ENCODE measurements around the gene ALCAM. TPM values are rescaled to one million over a fixed set of nuclear protein-coding genes. Genes with fewer than 3 reads are reported as not detected.

The ALCAM gene
- total and polyA plus RNA-seq, 2 donors (not counting 1 experiment from before 2014, with no cell fraction given), result 6.2 to 23.8 TPM

GRCh38 chr3:105561876-105562275 is 195.2 kb downstream of the ALCAM start:
- CTCF ChIA-PET, result no interaction called here
- no peak overlapping the region for H3K4me2 ChIP-seq (replicated peaks; ENCODE audit: low read depth, low read length, poor library complexity, severe bottlenecking)
- no peaks in the 10 kb centered on the region for H3K27me3 Mint-ChIP-seq
- H3K9ac ChIP-seq (ENCODE audit: low read length), result no peak overlapping the region
- H3K36me3 ChIP-seq (replicated peaks in 1 of 2; ENCODE audit: control extremely low read depth in 1 of 2, control insufficient read depth in 1 of 2, extremely low read depth in 1 of 2, insufficient read depth in 2 of 2, low read length in 1 of 2), result peaks cover 4% of the 10 kb centered on the region in 2 experiments
- intact Hi-C loops (cut with micrococcal nuclease), result no loop called here
- H4K20me1 ChIP-seq (ENCODE audit: control insufficient read depth, insufficient read depth, low read length, poor library complexity, severe bottlenecking), result no peaks in the 10 kb centered on the region
- no CpG with 5 or more reads among the region's 1 CpG for WGBS (ENCODE audit: insufficient coverage)
- H3K27me3 ChIP-seq (replicated peaks in 1 of 4; ENCODE audit: control extremely low read depth in 1 of 4, control insufficient read depth in 3 of 4, insufficient read depth in 4 of 4, low read length in 3 of 4), result no peaks in the 10 kb centered on the region
- no peaks in the 10 kb centered on the region for H3K4me1 Mint-ChIP-seq
- H3K9me3 Mint-ChIP-seq (ENCODE audit: insufficient read depth), result no peaks in the 10 kb centered on the region
- no peak overlapping the region for H3K27ac Mint-ChIP-seq
- H2AFZ ChIP-seq (ENCODE audit: insufficient read depth, low read depth, low read length, poor library complexity, severe bottlenecking), result no peak overlapping the region
- no peak for DNase-seq
- no peaks in the 10 kb centered on the region for H3K4me1 ChIP-seq (ENCODE audit: control insufficient read depth in 2 of 2, insufficient read depth in 2 of 2, low read length in 2 of 2)
- no peaks in the 10 kb centered on the region for H3K79me2 ChIP-seq (ENCODE audit: control insufficient read depth, insufficient read depth, low read length)
- TF ChIP-seq EZH2 (IDR thresholded peaks at IDR 0.05; ENCODE audit: borderline replicate concordance, insufficient read depth, low read depth, low read length, poor library complexity, severe bottlenecking), result no peak
- TF ChIP-seq, protein P1, sequence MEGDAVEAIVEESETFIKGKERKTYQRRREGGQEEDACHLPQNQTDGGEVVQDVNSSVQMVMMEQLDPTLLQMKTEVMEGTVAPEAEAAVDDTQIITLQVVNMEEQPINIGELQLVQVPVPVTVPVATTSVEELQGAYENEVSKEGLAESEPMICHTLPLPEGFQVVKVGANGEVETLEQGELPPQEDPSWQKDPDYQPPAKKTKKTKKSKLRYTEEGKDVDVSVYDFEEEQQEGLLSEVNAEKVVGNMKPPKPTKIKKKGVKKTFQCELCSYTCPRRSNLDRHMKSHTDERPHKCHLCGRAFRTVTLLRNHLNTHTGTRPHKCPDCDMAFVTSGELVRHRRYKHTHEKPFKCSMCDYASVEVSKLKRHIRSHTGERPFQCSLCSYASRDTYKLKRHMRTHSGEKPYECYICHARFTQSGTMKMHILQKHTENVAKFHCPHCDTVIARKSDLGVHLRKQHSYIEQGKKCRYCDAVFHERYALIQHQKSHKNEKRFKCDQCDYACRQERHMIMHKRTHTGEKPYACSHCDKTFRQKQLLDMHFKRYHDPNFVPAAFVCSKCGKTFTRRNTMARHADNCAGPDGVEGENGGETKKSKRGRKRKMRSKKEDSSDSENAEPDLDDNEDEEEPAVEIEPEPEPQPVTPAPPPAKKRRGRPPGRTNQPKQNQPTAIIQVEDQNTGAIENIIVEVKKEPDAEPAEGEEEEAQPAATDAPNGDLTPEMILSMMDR (IDR thresholded peaks at IDR 0.05), result no peak
- H3K27ac ChIP-seq (ENCODE audit: low read length in 2 of 2), result no peak overlapping the region
- POLR2A ChIA-PET, result no interaction called here
- no peak overlapping the region for H3K4me3 Mint-ChIP-seq
- H3K4me3 ChIP-seq (ENCODE audit: control extremely low read depth in 1 of 5, extremely low read depth in 1 of 5, insufficient read depth in 1 of 5, low read depth in 2 of 5, low read length in 4 of 5), result no peak overlapping the region
- ATAC-seq (ENCODE audit: low read depth), result no peak
- H3K9me3 ChIP-seq (ENCODE audit: control extremely low read depth in 1 of 3, control insufficient read depth in 2 of 3, insufficient read depth in 1 of 3, low read length in 2 of 3), result no peaks in the 10 kb centered on the region

GRCh38 chr3:105564546-105565288 is 198.0 kb downstream of the ALCAM start:
- POLR2A ChIA-PET, result no interaction called here
- Histone ChIP-seq H3K4me1 (ENCODE audit: control insufficient read depth in 2 of 2, insufficient read depth in 2 of 2, low read length in 2 of 2) (no peaks in the 10 kb centered on the region), H3K27me3 (replicated peaks in 1 of 4; ENCODE audit: control extremely low read depth in 1 of 4, control insufficient read depth in 3 of 4, insufficient read depth in 4 of 4, low read length in 3 of 4) (no peaks in the 10 kb centered on the region), H2AFZ (ENCODE audit: insufficient read depth, low read depth, low read length, poor library complexity, severe bottlenecking) (no peak overlapping the region), H3K27ac (ENCODE audit: low read length in 2 of 2) (no peak overlapping the region), H3K79me2 (ENCODE audit: control insufficient read depth, insufficient read depth, low read length) (no peaks in the 10 kb centered on the region), H3K9me3 (ENCODE audit: control extremely low read depth in 1 of 3, control insufficient read depth in 2 of 3, insufficient read depth in 1 of 3, low read length in 2 of 3) (no peaks in the 10 kb centered on the region), H3K9ac (ENCODE audit: low read length) (no peak overlapping the region), H3K4me3 (ENCODE audit: control extremely low read depth in 1 of 5, extremely low read depth in 1 of 5, insufficient read depth in 1 of 5, low read depth in 2 of 5, low read length in 4 of 5) (no peak overlapping the region), H3K4me2 (replicated peaks; ENCODE audit: low read depth, low read length, poor library complexity, severe bottlenecking) (no peak overlapping the region), H4K20me1 (ENCODE audit: control insufficient read depth, insufficient read depth, low read length, poor library complexity, severe bottlenecking) (no peaks in the 10 kb centered on the region), H3K36me3 (replicated peaks in 1 of 2; ENCODE audit: control extremely low read depth in 1 of 2, control insufficient read depth in 1 of 2, extremely low read depth in 1 of 2, insufficient read depth in 2 of 2, low read length in 1 of 2) (peaks cover 1 to 3% of the 10 kb centered on the region in 2 experiments)
- intact Hi-C loops (cut with micrococcal nuclease), result no loop called here
- no peak overlapping the region for H3K27ac Mint-ChIP-seq
- TF ChIP-seq, protein P1 (IDR thresholded peaks at IDR 0.05), result no peak
- no peak for TF ChIP-seq EZH2 (IDR thresholded peaks at IDR 0.05; ENCODE audit: borderline replicate concordance, insufficient read depth, low read depth, low read length, poor library complexity, severe bottlenecking)
- no peaks in the 10 kb centered on the region for H3K9me3 Mint-ChIP-seq (ENCODE audit: insufficient read depth)
- no peaks in the 10 kb centered on the region for H3K4me1 Mint-ChIP-seq
- no peaks in the 10 kb centered on the region for H3K27me3 Mint-ChIP-seq
- CTCF ChIA-PET, result no interaction called here
- ATAC-seq (ENCODE audit: low read depth), result no peak
- no peak for DNase-seq
- WGBS (ENCODE audit: insufficient coverage), result 97% methylated on average over 4 of the region's 6 CpGs
- H3K4me3 Mint-ChIP-seq, result no peak overlapping the region

Measured in B cell (primary cell).